DOHH2 (cell line): ENCODE results near the gene SIRT7.

ENCODE experiments used
- H3F3A ChIP-seq: fragments of 200-600 bp; sonication (generic), shearing (Covaris generic); 2 replicates; pipeline ENCODE4 v1.6.0; 2016; ENCODE audit warnings: antibody characterized with exemption, mild to moderate bottlenecking; ENCODE audit not compliant: control insufficient read depth, insufficient read depth
- H3K27ac ChIP-seq: fragments of 200-600 bp; sonication (generic); 2 replicates; pipeline ENCODE4 v1.5.1; 2014; ENCODE audit warnings: low read depth, mild to moderate bottlenecking, low read length, moderate library complexity
- H3K27me3 ChIP-seq: fragments of 200-600 bp; sonication (generic); 2 replicates; pipeline ENCODE4 v1.6.1; 2014; ENCODE audit warnings: mild to moderate bottlenecking, low read length, mixed read lengths; ENCODE audit not compliant: control insufficient read depth
- H3K36me3 ChIP-seq: fragments of 200-600 bp; sonication (generic); 2 replicates; pipeline ENCODE4 v1.6.1; 2014; ENCODE audit warnings: mild to moderate bottlenecking, low read length, moderate library complexity, mixed read lengths; ENCODE audit not compliant: control insufficient read depth
- H3K4me1 ChIP-seq: fragments of 200-600 bp; sonication (generic); 2 replicates; pipeline ENCODE4 v1.6.1; 2014; ENCODE audit warnings: mild to moderate bottlenecking, low read length, mixed read lengths; ENCODE audit not compliant: control insufficient read depth
- H3K4me2 ChIP-seq: fragments of 200-600 bp; sonication (generic); 2 replicates; pipeline ENCODE4 v1.6.0; 2014; ENCODE audit warnings: mild to moderate bottlenecking, low read length, moderate library complexity
- H3K4me3 ChIP-seq: fragments of 200-600 bp; sonication (generic); 2 replicates; pipeline ENCODE4 v1.5.1; 2014; ENCODE audit warnings: mild to moderate bottlenecking, low read length, mixed read lengths
- H3K79me2 ChIP-seq: fragments of 200-600 bp; sonication (generic); 2 replicates; pipeline ENCODE4 v1.6.1; 2014; ENCODE audit warnings: mild to moderate bottlenecking, low read length, mixed read lengths; ENCODE audit not compliant: control insufficient read depth
- H3K9me2 ChIP-seq: fragments of 200-600 bp; sonication (generic); replicated peaks from 2 replicates; pipeline ENCODE4 v1.6.1; 2014; ENCODE audit warnings: mild to moderate bottlenecking, low read length, mixed read lengths; ENCODE audit not compliant: control insufficient read depth
- H3K9me3 ChIP-seq: fragments of 200-600 bp; sonication (generic); 2 replicates; pipeline ENCODE4 v1.6.1; 2014; ENCODE audit warnings: antibody characterized with exemption, low read length, mixed read lengths; ENCODE audit not compliant: control insufficient read depth, insufficient read depth
- H4K20me1 ChIP-seq: fragments of 200-600 bp; sonication (generic); 2 replicates; pipeline ENCODE4 v1.6.0; 2014; ENCODE audit warnings: low read depth, mild to moderate bottlenecking, antibody characterized with exemption, low read length, moderate library complexity; ENCODE audit not compliant: control insufficient read depth, insufficient read depth
- CTCF ChIP-seq: fragments of 200-600 bp; sonication (generic); IDR thresholded peaks from one replicate; pipeline ENCODE4 v1.5.1; 2014; ENCODE audit warnings: antibody characterized with exemption, mild to moderate bottlenecking, low read depth, low read length; ENCODE audit not compliant: poor library complexity, severe bottlenecking
- EZH2phosphoT487 ChIP-seq: fragments of 200-600 bp; sonication (generic); IDR thresholded peaks from 2 replicates; pipeline ENCODE4 v1.6.1; 2017; ENCODE audit warnings: borderline replicate concordance, mild to moderate bottlenecking, antibody characterized with exemption, low read length, moderate library complexity, mixed read lengths

Gene SIRT7

GRCh38 chr17:81934850-81935708 lies 17.1 kb upstream of the SIRT7 start:
- Histone ChIP-seq H4K20me1 (no peaks in the 10 kb centered on the region), H3K27ac (no peak overlapping the region), H3K4me1 (peaks cover 19% of the 10 kb centered on the region), H3K9me3 (no peaks in the 10 kb centered on the region), H3K36me3 (peaks cover 27% of the 10 kb centered on the region), H3K4me2 (no peak overlapping the region), H3F3A (peaks cover 7% of the 10 kb centered on the region; the same call in 1 of the 2 replicates), H3K27me3 (no peaks in the 10 kb centered on the region), H3K9me2 (no peaks in the 10 kb centered on the region), H3K79me2 (peaks cover 15% of the 10 kb centered on the region), H3K4me3 (no peak overlapping the region)
- no peak for TF ChIP-seq CTCF
- TF ChIP-seq EZH2phosphoT487: no peak

- Histone ChIP-seq H4K20me1 (no peaks in the 10 kb centered on the region), H3K4me3 (no peak overlapping the region), H3K9me3 (no peaks in the 10 kb centered on the region), H3K27me3 (no peaks in the 10 kb centered on the region), H3K4me2 (no peak overlapping the region), H3K36me3 (peaks cover 27% of the 10 kb centered on the region), H3F3A (peaks cover 7% of the 10 kb centered on the region; the same call in 1 of the 2 replicates), H3K27ac (no peak overlapping the region), H3K4me1 (peaks cover 19% of the 10 kb centered on the region), H3K9me2 (no peaks in the 10 kb centered on the region), H3K79me2 (peaks cover 15% of the 10 kb centered on the region)
- TF ChIP-seq CTCF: no peak
- no peak for TF ChIP-seq EZH2phosphoT487
These were observed 16.3 kb upstream of the SIRT7 start for GRCh38 chr17:81934098-81934757.

GRCh38 chr17:81933178-81933699 lies 15.3 kb upstream of the SIRT7 start:
- Histone ChIP-seq H3K27me3 (peaks cover 4% of the 10 kb centered on the region; the same call in 1 of the 2 replicates), H3K27ac (no peak overlapping the region), H3K4me2 (no peak overlapping the region), H3F3A (0 out of 2 replicates have a peak, but pooled peaks cover 3% of the 10 kb centered on the region), H3K9me2 (no peaks in the 10 kb centered on the region), H4K20me1 (no peaks in the 10 kb centered on the region), H3K79me2 (peaks cover 15% of the 10 kb centered on the region), H3K36me3 (peaks cover 27% of the 10 kb centered on the region), H3K4me1 (peaks cover 27% of the 10 kb centered on the region), H3K9me3 (no peaks in the 10 kb centered on the region), H3K4me3 (no peak overlapping the region)
- TF ChIP-seq CTCF (no peak), EZH2phosphoT487 (no peak)
